HL-60 (cell line): ENCODE measurements around the gene UPK1A.

Source experiments
- TF ChIP-seq, protein P1 (sequence below): IDR thresholded peaks from one replicate; pipeline ENCODE4 v1.5.1; 2011; ENCODE audit warnings: low read length, control low read depth, inconsistent platforms; ENCODE audit not compliant: insufficient read depth
- TF ChIP-seq, protein P2 (sequence below): IDR thresholded peaks from 2 replicates; pipeline ENCODE4 v1.6.1; 2012; ENCODE audit warnings: low read depth; ENCODE audit not compliant: insufficient replicate concordance

DNA sequence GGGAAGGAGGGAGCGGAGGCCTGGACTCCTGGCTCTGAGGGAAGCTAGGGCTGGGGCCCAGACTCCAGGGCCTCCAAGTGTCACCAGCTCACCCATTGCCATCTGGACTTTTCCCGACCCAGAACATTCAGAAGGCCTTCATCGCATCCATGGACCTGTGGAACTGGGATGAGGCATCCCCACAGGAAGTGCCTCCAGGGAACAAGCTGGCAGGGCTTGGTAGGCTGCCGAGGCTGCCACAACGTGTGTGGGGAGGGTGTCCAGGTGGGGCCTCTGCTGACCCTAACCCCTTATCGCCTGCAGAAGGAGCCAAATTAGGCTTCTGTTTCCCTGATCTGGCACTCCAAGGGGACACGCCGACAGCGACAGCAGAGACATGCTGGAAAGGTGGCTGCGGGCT lies 24.0 kb upstream of the UPK1A start:
- TF ChIP-seq, protein P1, sequence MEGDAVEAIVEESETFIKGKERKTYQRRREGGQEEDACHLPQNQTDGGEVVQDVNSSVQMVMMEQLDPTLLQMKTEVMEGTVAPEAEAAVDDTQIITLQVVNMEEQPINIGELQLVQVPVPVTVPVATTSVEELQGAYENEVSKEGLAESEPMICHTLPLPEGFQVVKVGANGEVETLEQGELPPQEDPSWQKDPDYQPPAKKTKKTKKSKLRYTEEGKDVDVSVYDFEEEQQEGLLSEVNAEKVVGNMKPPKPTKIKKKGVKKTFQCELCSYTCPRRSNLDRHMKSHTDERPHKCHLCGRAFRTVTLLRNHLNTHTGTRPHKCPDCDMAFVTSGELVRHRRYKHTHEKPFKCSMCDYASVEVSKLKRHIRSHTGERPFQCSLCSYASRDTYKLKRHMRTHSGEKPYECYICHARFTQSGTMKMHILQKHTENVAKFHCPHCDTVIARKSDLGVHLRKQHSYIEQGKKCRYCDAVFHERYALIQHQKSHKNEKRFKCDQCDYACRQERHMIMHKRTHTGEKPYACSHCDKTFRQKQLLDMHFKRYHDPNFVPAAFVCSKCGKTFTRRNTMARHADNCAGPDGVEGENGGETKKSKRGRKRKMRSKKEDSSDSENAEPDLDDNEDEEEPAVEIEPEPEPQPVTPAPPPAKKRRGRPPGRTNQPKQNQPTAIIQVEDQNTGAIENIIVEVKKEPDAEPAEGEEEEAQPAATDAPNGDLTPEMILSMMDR: no peak
- TF ChIP-seq, protein P2, sequence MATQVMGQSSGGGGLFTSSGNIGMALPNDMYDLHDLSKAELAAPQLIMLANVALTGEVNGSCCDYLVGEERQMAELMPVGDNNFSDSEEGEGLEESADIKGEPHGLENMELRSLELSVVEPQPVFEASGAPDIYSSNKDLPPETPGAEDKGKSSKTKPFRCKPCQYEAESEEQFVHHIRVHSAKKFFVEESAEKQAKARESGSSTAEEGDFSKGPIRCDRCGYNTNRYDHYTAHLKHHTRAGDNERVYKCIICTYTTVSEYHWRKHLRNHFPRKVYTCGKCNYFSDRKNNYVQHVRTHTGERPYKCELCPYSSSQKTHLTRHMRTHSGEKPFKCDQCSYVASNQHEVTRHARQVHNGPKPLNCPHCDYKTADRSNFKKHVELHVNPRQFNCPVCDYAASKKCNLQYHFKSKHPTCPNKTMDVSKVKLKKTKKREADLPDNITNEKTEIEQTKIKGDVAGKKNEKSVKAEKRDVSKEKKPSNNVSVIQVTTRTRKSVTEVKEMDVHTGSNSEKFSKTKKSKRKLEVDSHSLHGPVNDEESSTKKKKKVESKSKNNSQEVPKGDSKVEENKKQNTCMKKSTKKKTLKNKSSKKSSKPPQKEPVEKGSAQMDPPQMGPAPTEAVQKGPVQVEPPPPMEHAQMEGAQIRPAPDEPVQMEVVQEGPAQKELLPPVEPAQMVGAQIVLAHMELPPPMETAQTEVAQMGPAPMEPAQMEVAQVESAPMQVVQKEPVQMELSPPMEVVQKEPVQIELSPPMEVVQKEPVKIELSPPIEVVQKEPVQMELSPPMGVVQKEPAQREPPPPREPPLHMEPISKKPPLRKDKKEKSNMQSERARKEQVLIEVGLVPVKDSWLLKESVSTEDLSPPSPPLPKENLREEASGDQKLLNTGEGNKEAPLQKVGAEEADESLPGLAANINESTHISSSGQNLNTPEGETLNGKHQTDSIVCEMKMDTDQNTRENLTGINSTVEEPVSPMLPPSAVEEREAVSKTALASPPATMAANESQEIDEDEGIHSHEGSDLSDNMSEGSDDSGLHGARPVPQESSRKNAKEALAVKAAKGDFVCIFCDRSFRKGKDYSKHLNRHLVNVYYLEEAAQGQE: no peak
